IMR-90 (cell line): ENCODE data around the gene GALNT3. TPM values are rescaled to one million over a fixed set of nuclear protein-coding genes. Genes with fewer than 3 reads are reported as not detected.

Experiments used
- ATAC-seq: fragments of 200-7000 bp; cut with Tn5 transposase; 2 replicates; pipeline ENCODE4 v1.9.1; 2020; ENCODE audit warnings: low read depth, mild to moderate bottlenecking, moderate library complexity
- BruUV-seq: library from RNA; stranded (reverse); fragments of 400-500 nt; replicated peaks from 2 replicates; lab custom pipeline; 2021; lab: Mats Ljungman, UMichigan
- CTCF ChIA-PET: fragments of 300-600 bp; formaldehyde crosslinking; extraction: SDS; loops from one replicate; lab custom pipeline; 2021; ENCODE audit warnings: antibody characterized with exemption; lab: Yijun Ruan, JAX
- POLR2A ChIA-PET: fragments of 300-600 bp; sonication (Branson Sonifier 250); formaldehyde crosslinking; loops from one replicate; lab custom pipeline; 2022; ENCODE audit warnings: antibody characterized with exemption; ENCODE audit not compliant: unreplicated experiment; lab: Charles Lee
- DNase-seq: peaks from one replicate; pipeline ENCODE4 v3.0.0; 2013
- H2AFZ ChIP-seq: replicated peaks from 2 replicates; pipeline ENCODE3; 2013; ENCODE audit warnings: low read length, mild to moderate bottlenecking; ENCODE audit not compliant: poor library complexity
- H2AK5ac ChIP-seq: 2 replicates; pipeline ENCODE4 v1.6.1; 2013; ENCODE audit warnings: low read depth, low read length, inconsistent platforms
- H2AK9ac ChIP-seq: replicated peaks from 2 replicates; pipeline ENCODE3; 2013; ENCODE audit warnings: mild to moderate bottlenecking, low read depth, low read length, moderate library complexity; ENCODE audit not compliant: poor library complexity
- H2BK120ac ChIP-seq: 2 replicates; pipeline ENCODE4 v1.6.1; 2013; ENCODE audit warnings: low read depth, low read length, inconsistent platforms
- H2BK15ac ChIP-seq: 3 replicates; pipeline ENCODE4 v1.6.1; 2013; ENCODE audit warnings: low read depth, low read length, inconsistent platforms
- H2BK20ac ChIP-seq: 2 replicates; pipeline ENCODE4 v1.6.1; 2013; ENCODE audit warnings: low read depth, mild to moderate bottlenecking, inconsistent platforms, low read length, moderate library complexity
- H2BK5ac ChIP-seq: 2 replicates; pipeline ENCODE4 v1.6.1; 2013; ENCODE audit warnings: mild to moderate bottlenecking, low read depth, low read length, inconsistent platforms; ENCODE audit not compliant: poor library complexity, severe bottlenecking
- H3K14ac ChIP-seq: replicated peaks from 2 replicates; pipeline ENCODE4 v1.6.1; 2013; ENCODE audit warnings: low read depth, low read length, inconsistent platforms
- H3K18ac ChIP-seq: 2 replicates; pipeline ENCODE4 v1.6.1; 2013; ENCODE audit warnings: low read depth, low read length, control low read depth
- H3K23ac ChIP-seq: 2 replicates; pipeline ENCODE4 v1.6.1; 2013; ENCODE audit warnings: low read depth, low read length, inconsistent platforms
- H3K27ac ChIP-seq: 2 replicates; pipeline ENCODE4 v1.5.1; 2013; ENCODE audit warnings: mild to moderate bottlenecking, control low read depth, low read length; ENCODE audit not compliant: insufficient read depth
- H3K27me3 ChIP-seq: 2 replicates; pipeline ENCODE4 v1.6.1; 2013; ENCODE audit warnings: low read length; ENCODE audit not compliant: control insufficient read depth, insufficient read depth
- H3K36me3 ChIP-seq: 2 replicates; pipeline ENCODE4 v1.6.1; 2013; ENCODE audit warnings: low read length, mixed read lengths; ENCODE audit not compliant: control insufficient read depth, insufficient read depth
- H3K4ac ChIP-seq: 2 replicates; pipeline ENCODE4 v1.6.1; 2013; ENCODE audit warnings: low read depth, low read length, inconsistent platforms
- H3K4me1 ChIP-seq: 2 replicates; pipeline ENCODE4 v1.6.1; 2013; ENCODE audit warnings: low read length, mixed read lengths; ENCODE audit not compliant: control insufficient read depth, insufficient read depth
- H3K4me2 ChIP-seq: 2 replicates; pipeline ENCODE4 v1.6.1; 2013; ENCODE audit warnings: low read depth, mild to moderate bottlenecking, control low read depth, low read length, moderate library complexity
- H3K4me3 ChIP-seq: 2 replicates; pipeline ENCODE4 v1.5.1; 2013; ENCODE audit warnings: low read depth, mild to moderate bottlenecking, control low read depth, low read length, moderate library complexity; ENCODE audit not compliant: insufficient read depth
- H3K56ac ChIP-seq: 2 replicates; pipeline ENCODE4 v1.6.1; 2013; ENCODE audit warnings: low read length, inconsistent platforms; ENCODE audit not compliant: insufficient read depth; ENCODE audit errors: extremely low read depth
- H3K79me1 ChIP-seq, 2 experiments: 2 replicates each; pipeline ENCODE4 v1.6.1; 2013; ENCODE audit warnings: low read length in 2 of 2, inconsistent platforms in 1 of 2, low read depth in 1 of 2
- H3K9ac ChIP-seq: 2 replicates; pipeline ENCODE4 v1.6.1; 2013; ENCODE audit warnings: low read depth, low read length, control low read depth
- H3K9me1 ChIP-seq: 2 replicates; pipeline ENCODE4 v1.6.1; 2013; ENCODE audit warnings: low read length, inconsistent platforms; ENCODE audit not compliant: insufficient read depth
- H3K9me3 ChIP-seq: 2 replicates; pipeline ENCODE4 v1.6.1; 2013; ENCODE audit warnings: low read length; ENCODE audit not compliant: control insufficient read depth, insufficient read depth
- H4K20me1 ChIP-seq: 2 replicates; pipeline ENCODE4 v1.6.1; 2013; ENCODE audit warnings: low read length, inconsistent platforms; ENCODE audit not compliant: insufficient read depth
- H4K5ac ChIP-seq: 2 replicates; pipeline ENCODE4 v1.6.1; 2013; ENCODE audit warnings: mild to moderate bottlenecking, low read depth, low read length, control low read depth
- H4K8ac ChIP-seq, 2 experiments: 2 replicates each; pipeline ENCODE4 v1.6.1; 2013; ENCODE audit warnings: low read depth in 2 of 2, low read length in 2 of 2, control low read depth in 1 of 2, inconsistent platforms in 1 of 2
- H4K91ac ChIP-seq: 2 replicates; pipeline ENCODE4 v1.6.1; 2013; ENCODE audit warnings: low read depth, low read length, inconsistent platforms; ENCODE audit not compliant: insufficient read depth
- CEBPB ChIP-seq: IDR thresholded peaks from 2 replicates; pipeline ENCODE4 v1.6.1; 2012; ENCODE audit warnings: low read depth, low read length, improper control_type of control experiment
- FOS ChIP-seq: fragments of 150-350 bp; IDR thresholded peaks from 2 replicates; pipeline ENCODE4 v1.6.1; 2016; ENCODE audit warnings: low read depth, low read length
- MAZ ChIP-seq: IDR thresholded peaks from 2 replicates; pipeline ENCODE4 v1.6.1; 2012; ENCODE audit warnings: low read depth, mild to moderate bottlenecking, low read length, improper control_type of control experiment, moderate library complexity, borderline replicate concordance
- dilution Hi-C: fragments of 300-500 bp; cut with HindIII; formaldehyde crosslinking; loops from one replicate; pipeline ENCODE4 v1.14.3; 2018; ENCODE audit warnings: low sequenced_read_pairs; ENCODE audit not compliant: unreplicated experiment
- in situ Hi-C: fragments of 300-500 bp; cut with MboI; formaldehyde crosslinking; loops from 3 replicates; pipeline ENCODE4 v1.14.3; 2019; ENCODE audit warnings: low sequenced_read_pairs, inconsistent platforms, mixed read lengths
- intact Hi-C: fragments of 100-400 bp; cut with micrococcal nuclease; formaldehyde crosslinking; loops from 2 replicates; pipeline ENCODE4 v1.10.0; 2022
- polyA plus RNA-seq, 3 experiments: library from polyadenylated mRNA; depleted of rRNA; stranded (reverse); fragments of >200 nt; gene quantifications; 2 replicates each; pipeline ENCODE4 v1.2.3, GENCODE V29; 2012; ENCODE audit warnings: low replicate concordance in 1 of 3
- total RNA-seq: library from RNA; depleted of rRNA; stranded (reverse); fragments of >200 nt; gene quantifications from 2 replicates; pipeline ENCODE4 v1.2.3, GENCODE V29; 2012

The GALNT3 gene
- total and polyA plus RNA-seq, 2 of the 4 experiments (the other 2 are of a cell fraction), result 1.1 to 2.0 TPM

GRCh38 chr2:165725421-165725820, 68.6 kb downstream of the GALNT3 start:
- H4K20me1 ChIP-seq, result no peaks in the 10 kb centered on the region
- H4K5ac ChIP-seq, result peak overlapping the region; percentile 82; the same call in 1 of the 2 replicates
- H4K91ac ChIP-seq, result no peak overlapping the region
- no peaks in the 10 kb centered on the region for H3K9me3 ChIP-seq
- no peaks in the 10 kb centered on the region for H3K79me1 ChIP-seq
- TF ChIP-seq FOS, result peak; percentile 79
- peak; percentile 31; the same call in 1 of the 2 replicates for TF ChIP-seq CEBPB
- TF ChIP-seq MAZ, result no peak
- H3K18ac ChIP-seq, result peak overlapping the region; percentile 94; the same call in 1 of the 2 replicates
- H3K27me3 ChIP-seq, result no peaks in the 10 kb centered on the region
- no peak overlapping the region for H3K4me3 ChIP-seq
- peak overlapping the region; percentile 82; the same call in 1 of the 2 replicates for H2BK120ac ChIP-seq
- ATAC-seq, result peak; percentile 78
- no peak overlapping the region for H2AFZ ChIP-seq
- in situ Hi-C loops (no loop called here), intact Hi-C loops (no loop called here), dilution Hi-C loops (no loop called here)
- no peaks in the 10 kb centered on the region for H3K36me3 ChIP-seq
- H3K4me1 ChIP-seq, result peaks cover 3% of the 10 kb centered on the region; the same call in 1 of the 2 replicates
- peak overlapping the region; percentile 87; the same call in 1 of the 2 replicates for H2BK20ac ChIP-seq
- CTCF ChIA-PET, result no interaction called here
- H3K23ac ChIP-seq, result peak overlapping the region; percentile 61; the same call in 1 of the 2 replicates
- DNase-seq, result peak; percentile 81
- peaks cover 5% of the 10 kb centered on the region; the same call in 1 of the 2 replicates for H3K9me1 ChIP-seq
- H2BK15ac ChIP-seq, result peak overlapping the region; percentile 39; the same call in 1 of the 3 replicates
- peak overlapping the region; percentile 78 for H2BK5ac ChIP-seq
- H3K56ac ChIP-seq, result no peak overlapping the region
- H3K4me2 ChIP-seq, result peak overlapping the region; percentile 81; the same call in 1 of the 2 replicates
- no peak overlapping the region for H3K27ac ChIP-seq
- H2AK9ac ChIP-seq, result no peak overlapping the region
- no peak overlapping the region for H3K9ac ChIP-seq
- POLR2A ChIA-PET, result no interaction called here
- BruUV-seq, result no TSS peak
- peak overlapping the region; percentile 46 to 61; a peak in 3 of 4 replicates for H4K8ac ChIP-seq
- H2AK5ac ChIP-seq, result no peak overlapping the region
- H3K14ac ChIP-seq, result 0 out of 2 replicates have a peak overlapping the region, but pooled peaks have one; percentile 22
- H3K4ac ChIP-seq, result peak overlapping the region; percentile 64; the same call in 1 of the 2 replicates
